ENCODE measurements around the gene EFCC1.
A peak's percentile ranks its signal among the peaks of the same experiment; 100 is the strongest.

The EFCC1 gene

GRCh38 chr3:129001101-129001805, at the start of gene EFCC1:
TSS of gene EFCC1 (plus strand) at chr3:129001304. CDS start at chr3:129001629, 325 bp downstream.
- DNase-seq (ENCODE audit: low read depth in 2 of 2) = no peak

GRCh38 chr3:128956440-128956839, 44.7 kb upstream of the EFCC1 start:
- no peak for DNase-seq (ENCODE audit: low read depth in 2 of 2)

DNA sequence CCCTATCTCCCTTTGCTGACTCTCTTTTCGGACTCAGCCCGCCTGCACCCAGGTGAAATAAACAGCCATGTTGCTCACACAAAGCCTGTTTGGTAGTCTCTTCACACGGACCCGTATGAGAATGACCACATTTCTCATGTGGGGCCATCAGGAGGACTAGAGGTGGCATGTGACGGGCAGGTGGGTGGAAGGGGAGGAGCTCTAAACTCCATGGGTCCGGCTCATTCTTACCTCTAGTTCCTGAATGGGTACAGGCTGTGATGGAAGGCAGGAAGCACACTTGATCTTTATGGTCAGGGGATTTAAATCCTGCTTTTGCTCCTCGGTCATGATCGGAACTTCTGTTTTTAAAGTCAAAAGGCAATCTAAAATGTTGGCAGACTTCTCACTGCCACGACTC, 35.8 kb upstream of the EFCC1 start:
- no peak for DNase-seq (ENCODE audit: low read depth in 2 of 2)

- DNase-seq (ENCODE audit: low read depth in 2 of 2) = no peak
These were observed 35.3 kb upstream of the EFCC1 start for GRCh38 chr3:128965818-128966217.

DNA sequence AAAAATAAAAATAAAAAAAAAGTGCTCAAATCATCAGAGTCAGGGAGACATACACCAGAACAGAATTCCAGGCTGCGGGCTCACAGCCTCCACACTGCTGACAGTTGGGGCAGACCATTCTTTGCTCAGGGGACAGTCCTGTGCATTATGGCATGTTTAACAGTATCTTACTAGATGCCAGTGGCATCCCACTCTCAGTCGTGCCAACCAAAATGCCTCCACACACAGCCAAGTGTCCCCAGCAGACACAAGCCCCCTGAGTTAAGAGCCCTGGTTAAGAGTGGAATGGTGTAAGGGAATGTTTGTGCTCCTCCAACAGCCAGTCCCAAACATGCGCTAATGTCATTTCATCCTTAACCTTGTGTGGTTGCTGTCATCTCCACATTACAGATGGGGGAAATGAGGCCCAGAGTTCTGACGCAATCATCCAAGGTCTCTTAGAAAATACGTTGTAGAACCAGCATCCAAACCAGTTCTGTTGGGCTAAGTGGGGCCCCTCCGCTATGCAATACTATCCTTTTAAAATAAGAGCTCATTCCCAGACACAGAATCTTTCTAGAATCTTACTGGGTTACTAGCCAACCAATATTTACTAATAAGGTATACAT, 33.3 kb upstream of the EFCC1 start:
- no peak for DNase-seq (ENCODE audit: low read depth in 2 of 2)

- DNase-seq (ENCODE audit: low read depth in 2 of 2) = peak; percentile 28 to 44
These were observed 30.9 kb upstream of the EFCC1 start for GRCh38 chr3:128969993-128970739.

DNA sequence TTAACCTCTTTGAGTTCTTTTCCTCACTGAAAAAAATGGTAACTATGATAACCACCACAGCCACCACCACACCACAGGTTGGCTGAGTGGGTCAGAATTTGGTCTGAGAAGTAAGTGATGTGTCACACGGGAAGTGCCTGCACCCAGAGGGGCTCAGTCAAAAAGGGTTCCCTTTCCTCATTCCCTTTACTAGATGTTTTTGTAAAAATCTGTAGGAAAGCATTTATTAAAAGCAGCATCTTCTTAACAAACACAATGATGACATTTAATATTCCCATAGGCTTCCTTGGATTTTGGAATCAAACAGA, 30.4 kb upstream of the EFCC1 start:
- no peak for DNase-seq (ENCODE audit: low read depth in 2 of 2)

GRCh38 chr3:128971421-128972100, 29.5 kb upstream of the EFCC1 start:
- DNase-seq (ENCODE audit: low read depth in 2 of 2) = no peak

- no peak for DNase-seq (ENCODE audit: low read depth in 2 of 2)
These were observed 27.0 kb upstream of the EFCC1 start for GRCh38 chr3:128973988-128974564.

GRCh38 chr3:128975276-128975675, 25.8 kb upstream of the EFCC1 start:
- DNase-seq (ENCODE audit: low read depth in 2 of 2) = no peak

GRCh38 chr3:128983293-128984069, 17.6 kb upstream of the EFCC1 start:
- no peak for DNase-seq (ENCODE audit: low read depth in 2 of 2)

- no peak for DNase-seq (ENCODE audit: low read depth in 2 of 2)
These were observed 16.5 kb upstream of the EFCC1 start for GRCh38 chr3:128984596-128984995.

- no peak for DNase-seq (ENCODE audit: low read depth in 2 of 2)
These were observed 13.6 kb upstream of the EFCC1 start for GRCh38 chr3:128987302-128988100.

- DNase-seq (ENCODE audit: low read depth in 2 of 2) = no peak
These were observed 12.8 kb upstream of the EFCC1 start for GRCh38 chr3:128988286-128988685.

DNA sequence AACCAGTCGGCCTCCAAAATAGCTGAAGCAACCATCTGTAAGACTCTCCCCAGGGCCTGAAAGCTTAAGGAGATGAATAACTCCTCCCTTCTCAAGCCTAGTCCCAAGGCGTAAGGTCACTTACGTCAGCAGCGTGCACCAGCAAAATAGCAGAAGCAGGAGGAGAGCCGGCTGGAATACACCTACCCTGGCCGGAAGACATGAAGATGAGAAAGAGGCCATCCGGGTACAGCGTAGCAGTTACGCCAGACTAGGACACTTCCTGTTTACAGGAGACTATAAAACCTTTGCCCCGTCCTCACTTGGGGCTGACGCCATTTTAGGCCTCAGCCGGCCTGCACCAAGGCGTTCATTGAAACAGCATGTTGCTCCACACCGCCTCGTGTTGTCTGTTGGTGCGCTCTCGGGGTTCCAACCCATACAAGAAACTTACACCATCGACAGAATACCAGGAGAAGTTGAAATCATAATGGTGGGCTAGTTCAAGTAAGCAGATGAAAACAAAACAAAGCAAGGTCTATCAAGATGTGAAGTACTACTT, 9.7 kb upstream of the EFCC1 start:
- DNase-seq (ENCODE audit: low read depth in 2 of 2) = no peak

DNA sequence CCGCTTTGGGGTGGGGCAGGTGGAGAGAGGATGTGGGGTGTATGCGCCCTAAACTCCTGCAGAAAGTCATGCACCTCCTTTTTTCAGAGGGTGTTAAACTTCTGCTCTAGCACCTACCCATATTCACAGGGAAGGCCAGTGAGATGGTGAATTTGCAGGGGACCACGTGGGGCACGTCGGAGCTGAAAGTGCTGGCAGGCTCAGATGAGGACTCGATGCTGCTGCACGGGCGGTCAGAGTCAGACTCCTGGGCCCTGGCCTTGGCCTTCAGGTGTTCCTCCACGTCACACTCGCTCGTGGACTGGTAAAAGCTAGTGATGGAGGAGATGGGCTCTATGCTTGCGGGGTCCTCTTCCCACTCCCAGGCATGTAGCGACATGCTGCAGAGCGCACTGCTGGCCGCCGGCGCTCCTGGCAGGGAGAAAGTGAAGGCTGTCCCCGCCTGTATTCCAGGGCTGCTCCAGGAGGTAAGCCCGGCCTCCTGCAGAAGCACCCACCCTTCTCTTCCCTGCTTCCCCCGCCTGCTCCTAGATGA, 8.1 kb upstream of the EFCC1 start:
- no peak for DNase-seq (ENCODE audit: low read depth in 2 of 2)

GRCh38 chr3:128993461-128994172, 7.5 kb upstream of the EFCC1 start, which contains the start of gene CFAP92:
TSS of gene CFAP92 (minus strand) at chr3:128994076. CDS start at chr3:128993304, 772 bp downstream.
- peak; percentile 85 for DNase-seq (ENCODE audit: low read depth in 2 of 2)

DNA sequence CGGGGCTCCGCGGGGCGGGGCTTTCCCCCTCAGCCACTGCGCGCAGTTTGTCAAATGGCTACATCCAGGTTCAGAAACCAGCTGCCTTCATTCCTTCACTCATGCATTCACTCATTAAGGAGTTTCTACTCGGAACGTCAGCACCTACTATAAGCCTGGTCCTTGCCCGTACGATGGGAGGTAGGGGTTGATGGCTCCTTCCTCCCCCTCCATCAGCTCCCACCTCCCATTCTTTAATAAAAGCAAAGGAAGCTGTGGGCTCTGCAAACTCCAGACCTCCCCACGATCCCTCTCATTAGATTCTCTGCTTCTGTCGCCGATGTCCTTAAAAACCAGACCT, 7.0 kb upstream of the EFCC1 start:
- DNase-seq (ENCODE audit: low read depth in 2 of 2) = no peak

All from stimulated activated CD8-positive, alpha-beta memory T cell treated with anti-CD3 and anti-CD28 coated beads, Interleukin-7, amount 100 ng/mL, for 1 hour (primary cell).